GM21381 (cell line): ENCODE results near the gene SLC9A8.
"Not testable (repeated sequence)": the region's sequence is repeated elsewhere in the genome, so short reads cannot be mapped to it uniquely, and the experiment has no call there.

Source experiments
- ATAC-seq: cut with Tn5 transposase; IDR thresholded peaks from one replicate; pipeline ENCODE4 v1.9.1; 2021; ENCODE audit warnings: mild to moderate bottlenecking, moderate library complexity; ENCODE audit not compliant: unreplicated experiment

The SLC9A8 gene

GRCh38 chr20:49846206-49846807 is 33.7 kb downstream of the SLC9A8 start:
- ATAC-seq = no peak

GRCh38 chr20:49850463-49851230 is 38.0 kb downstream of the SLC9A8 start:
- no peak for ATAC-seq

- ATAC-seq = no peak
These were observed 38.6 kb downstream of the SLC9A8 start for GRCh38 chr20:49851231-49851705.

- ATAC-seq = no peak
These were observed 39.4 kb downstream of the SLC9A8 start for GRCh38 chr20:49851991-49852390.

- ATAC-seq = no peak
These were observed 40.0 kb downstream of the SLC9A8 start for GRCh38 chr20:49852522-49853080.

- no peak for ATAC-seq
These were observed 41.0 kb downstream of the SLC9A8 start for GRCh38 chr20:49853640-49854039.

- ATAC-seq = no peak
These were observed 41.7 kb downstream of the SLC9A8 start for GRCh38 chr20:49854190-49854875.

- ATAC-seq = no peak
These were observed 44.3 kb downstream of the SLC9A8 start for GRCh38 chr20:49856904-49857303.

- no peak for ATAC-seq
These were observed 45.5 kb downstream of the SLC9A8 start for GRCh38 chr20:49858076-49858585.

GRCh38 chr20:49859011-49859410 is 46.4 kb downstream of the SLC9A8 start:
- ATAC-seq = no peak

- no peak for ATAC-seq
These were observed 47.2 kb downstream of the SLC9A8 start for GRCh38 chr20:49859807-49860206.

GRCh38 chr20:49861232-49861631 is 48.6 kb downstream of the SLC9A8 start:
- ATAC-seq = not testable (repeated sequence)

- ATAC-seq = no peak
These were observed 50.1 kb downstream of the SLC9A8 start for GRCh38 chr20:49862607-49863200.

- ATAC-seq = no peak
These were observed 51.0 kb downstream of the SLC9A8 start for GRCh38 chr20:49863666-49864065.

GRCh38 chr20:49865559-49865958 is 52.9 kb downstream of the SLC9A8 start:
- no peak for ATAC-seq

- no peak for ATAC-seq
These were observed 53.4 kb downstream of the SLC9A8 start for GRCh38 chr20:49866051-49866450.

GRCh38 chr20:49867453-49868215 is 55.0 kb downstream of the SLC9A8 start:
- ATAC-seq = no peak

GRCh38 chr20:49868538-49868937 is 55.9 kb downstream of the SLC9A8 start:
- no peak for ATAC-seq

- no peak for ATAC-seq
These were observed 56.3 kb downstream of the SLC9A8 start for GRCh38 chr20:49868964-49869363.

- ATAC-seq = no peak
These were observed 57.6 kb downstream of the SLC9A8 start for GRCh38 chr20:49870261-49870660.
